K562 (cell line): Measurements from ENCODE around the gene CTNNB1. TPM values are rescaled to one million over a fixed set of nuclear protein-coding genes. Genes with fewer than 3 reads are reported as not detected.

Experiments used
- ARHGAP35 ChIP-seq: fragments of 450-650 bp; IDR thresholded peaks from 2 replicates; pipeline ENCODE4 v1.6.1; 2018; ENCODE audit not compliant: partially characterized antibody
- CTBP1 ChIP-seq: fragments of 450-650 bp; IDR thresholded peaks from 2 replicates; pipeline ENCODE4 v1.6.1; 2016; ENCODE audit warnings: borderline replicate concordance
- ESRRA ChIP-seq: fragments of 450-650 bp; IDR thresholded peaks from 2 replicates; pipeline ENCODE4 v1.6.1; 2014; ENCODE audit warnings: low read depth, mild to moderate bottlenecking, moderate library complexity, borderline replicate concordance
- ETS2 ChIP-seq: IDR thresholded peaks from 2 replicates; pipeline ENCODE4 v1.6.1; 2016; ENCODE audit warnings: borderline replicate concordance, missing genetic modification characterization, mild to moderate bottlenecking, moderate library complexity, missing compliant biosample characterization; ENCODE audit not compliant: poor library complexity, severe bottlenecking
- FOXA3 ChIP-seq, 2 experiments: fragments of 450-650 bp in 1 of 2; sonication (generic) in 1 of 2; formaldehyde crosslinking; IDR thresholded peaks in 1 of 2; conservative IDR thresholded peaks in 1 of 2; 2 replicates each; pipeline versions ENCODE4 v1.4.0 to v1.8.0; 2020 to 2022; ENCODE audit warnings: mild to moderate bottlenecking in 2 of 2, missing genetic modification reagents in 1 of 2
- FUS ChIP-seq: fragments of 200-400 bp; formaldehyde crosslinking; optimal IDR thresholded peaks from 2 replicates; pipeline ENCODE3; 2017; ENCODE audit warnings: low read depth, low read length
- KAT2B ChIP-seq: IDR thresholded peaks from one replicate; pipeline ENCODE4 v1.6.1; 2012; ENCODE audit warnings: low read depth, mild to moderate bottlenecking, control low read depth, inconsistent platforms, low read length, moderate library complexity
- MTA1 ChIP-seq: fragments of 450-650 bp; IDR thresholded peaks from 2 replicates; pipeline ENCODE4 v1.6.1; 2017; ENCODE audit warnings: borderline replicate concordance
- NCOA4 ChIP-seq: fragments of 450-650 bp; IDR thresholded peaks from 2 replicates; pipeline ENCODE4 v1.6.1; 2018; ENCODE audit warnings: mild to moderate bottlenecking; ENCODE audit not compliant: partially characterized antibody
- NFXL1 ChIP-seq: fragments of 450-650 bp; formaldehyde crosslinking; IDR thresholded peaks from 2 replicates; pipeline ENCODE4 v1.4.0; 2021; ENCODE audit warnings: mild to moderate bottlenecking
- PCBP2 ChIP-seq: fragments of 200-400 bp; formaldehyde crosslinking; IDR thresholded peaks from 2 replicates; pipeline ENCODE4 v1.6.1; 2018; ENCODE audit warnings: low read length, low read depth, mild to moderate bottlenecking, moderate library complexity; ENCODE audit not compliant: poor library complexity, severe bottlenecking
- PHTF2 ChIP-seq: fragments of 250-450 bp; sonication (Bioruptor Pico); IDR thresholded peaks from 2 replicates; pipeline ENCODE4 v1.5.0; 2021; ENCODE audit warnings: mild to moderate bottlenecking
- PURB ChIP-seq: sonication (generic); formaldehyde crosslinking; IDR thresholded peaks from 2 replicates; pipeline ENCODE4 v1.9.0; 2021; ENCODE audit warnings: low read depth, mild to moderate bottlenecking, missing genetic modification reagents
- SAFB2 ChIP-seq: fragments of 200-400 bp; formaldehyde crosslinking; IDR thresholded peaks from 2 replicates; pipeline ENCODE4 v1.6.1; 2018; ENCODE audit warnings: borderline replicate concordance, low read length, low read depth, moderate library complexity; ENCODE audit not compliant: severe bottlenecking
- SIN3B ChIP-seq: fragments of 450-650 bp; IDR thresholded peaks from 2 replicates; pipeline ENCODE4 v1.6.1; 2017; ENCODE audit warnings: low read depth, mild to moderate bottlenecking, moderate library complexity
- SP1 ChIP-seq: sonication (generic); formaldehyde crosslinking; IDR thresholded peaks from 2 replicates; pipeline ENCODE4 v1.8.1; 2022; ENCODE audit warnings: mild to moderate bottlenecking, missing genetic modification reagents
- USF1 ChIP-seq: sonication (generic); formaldehyde crosslinking; IDR thresholded peaks from 2 replicates; pipeline ENCODE4 v1.9.0; 2022; ENCODE audit warnings: mild to moderate bottlenecking, missing genetic modification reagents
- ZBTB5 ChIP-seq: fragments of 450-650 bp; IDR thresholded peaks from 2 replicates; pipeline ENCODE4 v1.6.1; 2017; ENCODE audit warnings: antibody characterized with exemption
- ZFP1 ChIP-seq: fragments of 450-650 bp; formaldehyde crosslinking; IDR thresholded peaks from 2 replicates; pipeline ENCODE4 v1.4.0; 2020; ENCODE audit warnings: mild to moderate bottlenecking, mixed read lengths
- ZKSCAN1 ChIP-seq: fragments of 150-350 bp; IDR thresholded peaks from 2 replicates; pipeline ENCODE4 v1.6.1; 2016; ENCODE audit warnings: low read depth, low read length
- ZNF311 ChIP-seq: fragments of 250-450 bp; sonication (Bioruptor Pico); IDR thresholded peaks from 2 replicates; pipeline ENCODE4 v1.4.0; 2020; ENCODE audit warnings: mild to moderate bottlenecking, moderate library complexity
- ZNF444 ChIP-seq: fragments of 250-450 bp; sonication (Bioruptor Pico); IDR thresholded peaks from 2 replicates; pipeline ENCODE4 v1.4.0; 2020; ENCODE audit warnings: mild to moderate bottlenecking, moderate library complexity
- polyA plus RNA-seq, 8 experiments: library from polyadenylated mRNA; depleted of rRNA in 4 of 8; stranded (reverse) in 5 of 8; unstranded in 3 of 8; fragments of >200 nt; fragmentation: Nextera tagmentation in 2 of 8; fragmentation: Illumina TruSeq in 1 of 8; extraction: Ambion mirVana in 2 of 8; extraction: Trizol in 1 of 8; gene quantifications; 2 replicates each; pipeline versions ENCODE4 v1.2.1 to v1.2.3, GENCODE V29; 2011 to 2014; ENCODE audit warnings: inconsistent platforms in 1 of 8, missing spikeins in 1 of 8
- total RNA-seq, 7 experiments: library from RNA; depleted of rRNA in 6 of 7; stranded (reverse); fragments of >200 nt in 6 of 7; fragmentation: Illumina TruSeq in 2 of 7; extraction: Trizol in 2 of 7; gene quantifications; 2 replicates each; pipeline versions ENCODE4 v1.2.1 to v1.2.3, GENCODE V29; 2011 to 2021; ENCODE audit warnings: low replicate concordance in 1 of 7

CTNNB1 gene
- total and polyA plus RNA-seq, 9 of the 15 experiments (the other 6 are each of a cell fraction or from before 2014, with no cell fraction given), result 44.3 to 193 (median 154) TPM

GRCh38 chr3:41198950-41199865 is at the start of gene CTNNB1 (continued):
- TF ChIP-seq FOXA3 (CRISPR knock-in tag; conservative IDR thresholded peaks at IDR 0.05 in 1 of 2, IDR thresholded peaks at IDR 0.05 in 1 of 2) (peak in 1 of 2 experiments; percentile 29; a peak in 1 of 4 replicates), ESRRA (peak; percentile 73), ZNF444 (CRISPR knock-in tag) (no peak), PCBP2 (no peak), SP1 (CRISPR knock-in tag) (peak; percentile 99), FUS (peak; percentile 80), PHTF2 (CRISPR knock-in tag) (no peak), ARHGAP35 (no peak), ZNF311 (peak; percentile 59; the same call in 1 of the 2 replicates), SAFB2 (no peak), ZBTB5 (no peak), ZFP1 (CRISPR knock-in tag) (peak; percentile 10; the same call in 1 of the 2 replicates), PURB (no peak), ETS2 (tag) (no peak), MTA1 (no peak), CTBP1 (peak; percentile 96), NCOA4 (no peak), SIN3B (no peak; the same call in none of the 2 replicates), NFXL1 (CRISPR knock-in tag) (no peak), KAT2B (no peak), ZKSCAN1 (0 out of 2 replicates have a peak, but pooled peaks have one; percentile 52), USF1 (CRISPR knock-in tag) (no peak)
